Measurements from ENCODE around the gene URB2.

DNA sequence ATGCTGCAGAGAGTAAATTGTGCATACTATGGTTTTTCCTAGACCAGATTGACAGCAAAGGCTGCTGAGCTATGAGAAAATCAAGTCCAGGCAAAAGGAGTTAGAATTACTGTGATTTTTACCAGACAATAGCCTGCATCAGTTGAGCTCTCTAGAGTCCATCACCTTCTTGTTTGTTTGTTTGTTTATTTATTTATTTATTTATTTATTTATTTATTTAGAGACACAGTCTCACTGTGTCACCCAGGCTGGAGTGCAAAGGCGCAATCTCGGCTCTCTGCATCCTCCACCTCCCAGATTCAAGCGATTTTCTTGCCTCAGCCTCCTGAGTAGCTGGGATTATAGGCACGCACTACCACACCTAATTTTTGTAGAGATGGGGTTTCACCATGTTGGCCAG lies 43.3 kb upstream of the URB2 start:
- no peak for TF ChIP-seq CTCF (IDR thresholded peaks at IDR 0.05)
- no peak for TF ChIP-seq POLR2A (IDR thresholded peaks at IDR 0.05)
- TF ChIP-seq EP300 (IDR thresholded peaks at IDR 0.05), result no peak

All from tibial nerve (tissue), 4 donors.